HepG2 (cell line): ENCODE data around the gene ETV5. TPM values are rescaled to one million over a fixed set of nuclear protein-coding genes. Genes with fewer than 3 reads are reported as not detected.

Experiments
- ATAC-seq: fragments of 200-7000 bp; cut with Tn5 transposase; 3 replicates; pipeline ENCODE4 v1.9.1; 2020; ENCODE audit warnings: mild to moderate bottlenecking, moderate library complexity
- BruUV-seq: library from RNA; stranded (reverse); fragments of 400-500 nt; replicated peaks from 2 replicates; lab custom pipeline; 2021; lab: Mats Ljungman, UMichigan
- CTCF ChIA-PET: fragments of 300-600 bp; formaldehyde crosslinking; extraction: SDS; loops from one replicate; lab custom pipeline; 2021; ENCODE audit warnings: low total read pairs, inconsistent platforms, low intra/inter-chr PET ratio; lab: Yijun Ruan, JAX
- POLR2A ChIA-PET: fragments of 350-600 bp; sonication (Branson Sonifier 250); formaldehyde crosslinking; loops from one replicate; lab custom pipeline; 2020; ENCODE audit warnings: antibody characterized with exemption, inconsistent platforms; lab: Yijun Ruan, JAX
- DNase-seq: peaks from one replicate; pipeline ENCODE4 v3.0.0-alpha.2; 2015; ENCODE audit warnings: low spot score
- FAIRE-seq: peaks from 3 replicates; lab custom pipeline; 2011; peaks lifted over from hg19 to GRCh38; lab: Jason Lieb, UNC
- H2AFZ ChIP-seq: one replicate; pipeline ENCODE4 v1.6.1; 2011; ENCODE audit warnings: low read length, inconsistent platforms
- H3K27ac ChIP-seq: fragments of 300-600 bp; 3 replicates; pipeline ENCODE4 v1.8.0; 2011; ENCODE audit warnings: mixed run types, mild to moderate bottlenecking, mixed read lengths, low read length, inconsistent platforms; ENCODE audit not compliant: insufficient read depth; ENCODE audit errors: extremely low read length
- H3K27me3 ChIP-seq, 2 experiments: fragments of 200-600 bp in 1 of 2; 2 replicates in 1 of 2; 3 replicates in 1 of 2; pipeline versions ENCODE4 v1.6.0 to v1.8.0; 2011; ENCODE audit warnings: low read length in 2 of 2, mild to moderate bottlenecking in 2 of 2, moderate library complexity in 2 of 2, inconsistent platforms in 1 of 2; ENCODE audit not compliant: insufficient read depth in 2 of 2, control insufficient read depth in 1 of 2
- H3K36me3 ChIP-seq, 2 experiments: fragments of 200-600 bp in 1 of 2; replicated peaks in 1 of 2; 2 replicates in 1 of 2; 3 replicates in 1 of 2; pipeline versions ENCODE4 v1.5.1 to v1.8.0; 2011; ENCODE audit warnings: low read length in 2 of 2, inconsistent platforms in 1 of 2; ENCODE audit not compliant: insufficient read depth in 2 of 2, control insufficient read depth in 1 of 2
- H3K4me1 ChIP-seq: 2 replicates; pipeline ENCODE4 v1.5.1; 2012; ENCODE audit warnings: low read length, inconsistent platforms; ENCODE audit not compliant: insufficient read depth
- H3K4me2 ChIP-seq: 2 replicates; pipeline ENCODE4 v1.6.0; 2011; ENCODE audit warnings: low read depth, low read length, inconsistent platforms
- H3K4me3 ChIP-seq, 3 experiments: fragments of 200-600 bp in 1 of 3; sonication (generic), shearing (Covaris generic) in 1 of 3; replicated peaks in 1 of 3; 2 replicates each; pipeline ENCODE4 v1.5.1; 2011 to 2016; ENCODE audit warnings: low read length in 3 of 3, inconsistent platforms in 2 of 3, low read depth in 2 of 3, mild to moderate bottlenecking in 2 of 3, control low read depth in 1 of 3, mixed read lengths in 1 of 3; ENCODE audit not compliant: insufficient read depth in 1 of 3
- H3K79me2 ChIP-seq: one replicate; pipeline ENCODE4 v1.6.1; 2011; ENCODE audit warnings: low read length, inconsistent platforms; ENCODE audit not compliant: insufficient read depth
- H3K9ac ChIP-seq: 2 replicates; pipeline ENCODE4 v1.6.0; 2011; ENCODE audit warnings: mild to moderate bottlenecking, low read depth, low read length, inconsistent platforms; ENCODE audit not compliant: insufficient read depth
- H3K9me3 ChIP-seq: 2 replicates; pipeline ENCODE4 v1.5.1; 2012; ENCODE audit warnings: mild to moderate bottlenecking, low read length
- H4K20me1 ChIP-seq: 2 replicates; pipeline ENCODE4 v1.6.0; 2011; ENCODE audit warnings: inconsistent platforms, mild to moderate bottlenecking, low read length, moderate library complexity; ENCODE audit not compliant: insufficient read depth
- ATF7 ChIP-seq, 2 experiments: fragments of 450-650 bp in 1 of 2; sonication (generic) in 1 of 2; formaldehyde crosslinking in 1 of 2; IDR thresholded peaks; 2 replicates each; pipeline versions ENCODE4 v1.4.0 to v1.6.1; 2016 to 2020; ENCODE audit warnings: antibody characterized with exemption in 1 of 2, mild to moderate bottlenecking in 1 of 2, missing genetic modification reagents in 1 of 2
- CEBPB ChIP-seq: IDR thresholded peaks from 2 replicates; pipeline ENCODE4 v1.6.1; 2011; ENCODE audit warnings: low read depth, low read length, improper control_type of control experiment, borderline replicate concordance
- CEBPG ChIP-seq: IDR thresholded peaks from 2 replicates; pipeline ENCODE4 v1.6.1; 2016
- FOSL2 ChIP-seq: sonication (generic); formaldehyde crosslinking; IDR thresholded peaks from 2 replicates; pipeline ENCODE4 v1.4.0; 2020; ENCODE audit warnings: missing genetic modification reagents
- MED8 ChIP-seq: sonication (generic); formaldehyde crosslinking; IDR thresholded peaks from 2 replicates; pipeline ENCODE4 v1.8.1; 2023; ENCODE audit warnings: mild to moderate bottlenecking, missing genetic modification reagents; ENCODE audit not compliant: insufficient replicate concordance
- SATB2 ChIP-seq: sonication (generic); formaldehyde crosslinking; IDR thresholded peaks from 2 replicates; pipeline ENCODE4 v1.5.0; 2020; ENCODE audit warnings: missing genetic modification reagents
- ZKSCAN5 ChIP-seq: sonication (generic); formaldehyde crosslinking; IDR thresholded peaks from 2 replicates; pipeline ENCODE4 v1.5.1; 2020; ENCODE audit warnings: mild to moderate bottlenecking, missing genetic modification reagents
- ZNF460 ChIP-seq: sonication (generic); formaldehyde crosslinking; IDR thresholded peaks from 2 replicates; pipeline ENCODE4 v1.5.1; 2020; ENCODE audit warnings: missing genetic modification reagents, mild to moderate bottlenecking, borderline replicate concordance
- WGBS: methylation state at CpG from one replicate; pipeline ENCODE4 v1.1.6; 2017; ENCODE audit warnings: low lambda C conversion rate; 5-methylcytosine and 5-hydroxymethylcytosine counted together
- in situ Hi-C: cut with HindIII; loops from 2 replicates; pipeline ENCODE4 v1.10.0; 2017; ENCODE audit warnings: low pct_unique_long_range_greater_than_20kb; ENCODE audit not compliant: extremely low pct_ligation_motif_present
- intact Hi-C: fragments of 100-400 bp; cut with micrococcal nuclease; formaldehyde crosslinking; loops from one replicate; pipeline ENCODE4 v1.10.0; 2022; ENCODE audit not compliant: unreplicated experiment
- polyA plus RNA-seq, 8 experiments: library from polyadenylated mRNA; depleted of rRNA in 3 of 8; stranded (reverse) in 7 of 8; unstranded in 1 of 8; fragments of >200 nt; fragmentation: Illumina TruSeq in 4 of 8; extraction: Trizol in 4 of 8; gene quantifications; 2 replicates each; pipeline versions ENCODE4 v1.2.1 to v1.2.3, GENCODE V29; 2011 to 2016; ENCODE audit warnings: low read depth in 4 of 8, missing spikeins in 1 of 8, mixed read lengths in 1 of 8; ENCODE audit not compliant: insufficient read depth in 1 of 8
- total RNA-seq, 5 experiments: library from RNA; depleted of rRNA; stranded (reverse); fragments of >200 nt; fragmentation: Illumina TruSeq; extraction: Trizol; gene quantifications; 2 replicates each; pipeline ENCODE4 v1.2.3, GENCODE V29; 2016; ENCODE audit warnings: low read depth in 1 of 5
- TF ChIP-seq, protein P1 (sequence below): sonication (generic); formaldehyde crosslinking; IDR thresholded peaks from 2 replicates; pipeline ENCODE4 v1.4.0; 2020; ENCODE audit warnings: low read depth, mild to moderate bottlenecking, missing genetic modification reagents
- TF ChIP-seq, protein P2 (sequence below), 2 experiments: IDR thresholded peaks; 2 replicates each; pipeline ENCODE4 v1.6.1; 2011 to 2012; ENCODE audit warnings: low read length in 2 of 2, borderline replicate concordance in 1 of 2, low read depth in 1 of 2, mild to moderate bottlenecking in 1 of 2, moderate library complexity in 1 of 2

Gene ETV5
- total and polyA plus RNA-seq, 2 of the 13 experiments (the other 11 are each of a cell fraction or from before 2014, with no cell fraction given): 52.9 to 57.2 TPM

DNA sequence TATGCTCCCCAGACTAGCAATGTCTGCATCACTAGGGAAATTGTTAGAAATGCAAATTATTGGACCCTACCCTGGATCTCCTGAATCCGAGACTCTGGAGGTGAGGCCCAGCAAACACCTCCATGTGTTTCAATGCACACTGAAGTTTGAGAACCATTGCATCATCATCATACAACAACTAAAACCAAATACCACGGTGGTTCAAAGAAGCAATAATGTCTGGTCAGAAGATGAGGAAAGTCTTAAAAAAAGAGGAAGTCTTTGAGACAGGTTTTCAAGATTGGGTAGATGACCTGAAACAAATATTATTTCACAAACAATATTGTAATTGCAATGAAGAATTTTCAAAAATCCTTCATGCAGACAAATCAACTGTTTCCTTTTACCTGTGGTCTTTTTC is 110.8 kb downstream of the ETV5 start:
- intact Hi-C loops: no loop called here
- H3K4me1 ChIP-seq: no peaks in the 10 kb centered on the region
- POLR2A ChIA-PET: no interaction called here
- DNase-seq: no peak
- WGBS: 2% methylated on average over 2 of the region's 2 CpGs
- no peaks in the 10 kb centered on the region for H3K9me3 ChIP-seq
- BruUV-seq: no TSS peak
- no peak overlapping the region for H3K27ac ChIP-seq
- no peak overlapping the region for H3K4me3 ChIP-seq
- CTCF ChIA-PET: no interaction called here
- peaks cover 2 to 9% of the 10 kb centered on the region in 2 experiments; a peak in 4 of 5 replicates for H3K27me3 ChIP-seq
- in situ Hi-C loops: loop anchor here (25.0 kb wide), 1 partner anchor 814 kb away; the partner anchor contains the start of gene RFC4
- no peak for TF ChIP-seq ZNF460 (CRISPR knock-in tag)
- TF ChIP-seq, protein P1, sequence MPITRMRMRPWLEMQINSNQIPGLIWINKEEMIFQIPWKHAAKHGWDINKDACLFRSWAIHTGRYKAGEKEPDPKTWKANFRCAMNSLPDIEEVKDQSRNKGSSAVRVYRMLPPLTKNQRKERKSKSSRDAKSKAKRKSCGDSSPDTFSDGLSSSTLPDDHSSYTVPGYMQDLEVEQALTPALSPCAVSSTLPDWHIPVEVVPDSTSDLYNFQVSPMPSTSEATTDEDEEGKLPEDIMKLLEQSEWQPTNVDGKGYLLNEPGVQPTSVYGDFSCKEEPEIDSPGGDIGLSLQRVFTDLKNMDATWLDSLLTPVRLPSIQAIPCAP (CRISPR knock-in tag): no peak
- TF ChIP-seq CEBPG: 0 out of 2 replicates have a peak, but pooled peaks have one; percentile 38
- peak; percentile 45; the same call in 1 of the 2 replicates for TF ChIP-seq ATF7 (IDR thresholded peaks at IDR 0.05)
- no peak for TF ChIP-seq ATF7 (CRISPR knock-in tag; IDR thresholded peaks at IDR 0.05)
- no peak for TF ChIP-seq MED8 (CRISPR knock-in tag)
- TF ChIP-seq FOSL2 (CRISPR knock-in tag): no peak
- peak; percentile 70; the same call in 1 of the 2 replicates for TF ChIP-seq CEBPB
- FAIRE-seq: no peak
- no peak overlapping the region for H3K4me2 ChIP-seq
- H2AFZ ChIP-seq: no peak overlapping the region
- no peaks in the 10 kb centered on the region for H4K20me1 ChIP-seq
- no peaks in the 10 kb centered on the region for H3K79me2 ChIP-seq
- ATAC-seq: no peak
- H3K36me3 ChIP-seq: no peaks in the 10 kb centered on the region
- H3K9ac ChIP-seq: no peak overlapping the region

DNA sequence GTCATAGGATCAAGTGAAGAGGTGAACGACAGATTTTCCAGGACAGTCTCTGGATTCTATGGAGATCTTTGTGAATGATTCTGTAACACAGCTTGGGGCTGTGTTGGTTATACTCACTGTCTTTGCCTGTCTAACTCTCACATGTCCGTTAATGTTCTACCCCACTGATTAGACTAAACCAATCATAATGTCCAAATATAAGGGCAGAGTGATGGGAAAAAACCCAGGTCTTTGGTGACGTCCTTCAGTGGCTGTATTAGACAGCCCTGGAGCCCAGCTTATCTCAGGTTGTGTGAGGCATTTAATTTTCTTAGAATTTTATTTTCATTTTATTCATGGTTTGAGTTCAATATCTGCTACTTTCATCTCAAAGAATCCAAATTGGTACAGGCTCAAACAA is 111.8 kb downstream of the ETV5 start:
- Histone ChIP-seq H3K9me3 (no peaks in the 10 kb centered on the region), H3K27me3 (peaks cover 2 to 15% of the 10 kb centered on the region in 2 experiments; a peak in 4 of 5 replicates), H3K9ac (no peak overlapping the region), H2AFZ (no peak overlapping the region), H3K27ac (no peak overlapping the region), H3K4me2 (no peak overlapping the region), H3K79me2 (no peaks in the 10 kb centered on the region), H3K36me3 (no peaks in the 10 kb centered on the region)
- POLR2A ChIA-PET: no interaction called here
- DNase-seq: no peak
- ATAC-seq: no peak
- no peak for FAIRE-seq
- TF ChIP-seq ZKSCAN5 (CRISPR knock-in tag) (no peak), SATB2 (CRISPR knock-in tag) (no peak)
- TF ChIP-seq, protein P2, sequence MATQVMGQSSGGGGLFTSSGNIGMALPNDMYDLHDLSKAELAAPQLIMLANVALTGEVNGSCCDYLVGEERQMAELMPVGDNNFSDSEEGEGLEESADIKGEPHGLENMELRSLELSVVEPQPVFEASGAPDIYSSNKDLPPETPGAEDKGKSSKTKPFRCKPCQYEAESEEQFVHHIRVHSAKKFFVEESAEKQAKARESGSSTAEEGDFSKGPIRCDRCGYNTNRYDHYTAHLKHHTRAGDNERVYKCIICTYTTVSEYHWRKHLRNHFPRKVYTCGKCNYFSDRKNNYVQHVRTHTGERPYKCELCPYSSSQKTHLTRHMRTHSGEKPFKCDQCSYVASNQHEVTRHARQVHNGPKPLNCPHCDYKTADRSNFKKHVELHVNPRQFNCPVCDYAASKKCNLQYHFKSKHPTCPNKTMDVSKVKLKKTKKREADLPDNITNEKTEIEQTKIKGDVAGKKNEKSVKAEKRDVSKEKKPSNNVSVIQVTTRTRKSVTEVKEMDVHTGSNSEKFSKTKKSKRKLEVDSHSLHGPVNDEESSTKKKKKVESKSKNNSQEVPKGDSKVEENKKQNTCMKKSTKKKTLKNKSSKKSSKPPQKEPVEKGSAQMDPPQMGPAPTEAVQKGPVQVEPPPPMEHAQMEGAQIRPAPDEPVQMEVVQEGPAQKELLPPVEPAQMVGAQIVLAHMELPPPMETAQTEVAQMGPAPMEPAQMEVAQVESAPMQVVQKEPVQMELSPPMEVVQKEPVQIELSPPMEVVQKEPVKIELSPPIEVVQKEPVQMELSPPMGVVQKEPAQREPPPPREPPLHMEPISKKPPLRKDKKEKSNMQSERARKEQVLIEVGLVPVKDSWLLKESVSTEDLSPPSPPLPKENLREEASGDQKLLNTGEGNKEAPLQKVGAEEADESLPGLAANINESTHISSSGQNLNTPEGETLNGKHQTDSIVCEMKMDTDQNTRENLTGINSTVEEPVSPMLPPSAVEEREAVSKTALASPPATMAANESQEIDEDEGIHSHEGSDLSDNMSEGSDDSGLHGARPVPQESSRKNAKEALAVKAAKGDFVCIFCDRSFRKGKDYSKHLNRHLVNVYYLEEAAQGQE (IDR thresholded peaks at IDR 0.05; ENCODE audit: borderline replicate concordance in 1 of 2, low read depth in 1 of 2, low read length in 2 of 2): no peak
- TF ChIP-seq, all 625 proteins: peak for 0
- Histone ChIP-seq H4K20me1 (no peaks in the 10 kb centered on the region), H3K4me3 (no peak overlapping the region), H3K4me1 (no peaks in the 10 kb centered on the region)
- WGBS: 47% methylated on average over 3 of the region's 3 CpGs
- in situ Hi-C loops (loop anchor here (25.0 kb wide), 1 partner anchor 815 kb away; the partner anchor contains the start of gene RFC4), intact Hi-C loops (no loop called here)
- CTCF ChIA-PET: no interaction called here
- BruUV-seq: no TSS peak
